Measurements from ENCODE around the gene TPCN1. TPM values are rescaled to one million over a fixed set of nuclear protein-coding genes. Genes with fewer than 3 reads are reported as not detected.

Gene TPCN1
- total and polyA plus RNA-seq, 2 of the 8 experiments (the other 6 are each of a cell fraction or from before 2014, with no cell fraction given) = 14.9 to 21.4 TPM

DNA sequence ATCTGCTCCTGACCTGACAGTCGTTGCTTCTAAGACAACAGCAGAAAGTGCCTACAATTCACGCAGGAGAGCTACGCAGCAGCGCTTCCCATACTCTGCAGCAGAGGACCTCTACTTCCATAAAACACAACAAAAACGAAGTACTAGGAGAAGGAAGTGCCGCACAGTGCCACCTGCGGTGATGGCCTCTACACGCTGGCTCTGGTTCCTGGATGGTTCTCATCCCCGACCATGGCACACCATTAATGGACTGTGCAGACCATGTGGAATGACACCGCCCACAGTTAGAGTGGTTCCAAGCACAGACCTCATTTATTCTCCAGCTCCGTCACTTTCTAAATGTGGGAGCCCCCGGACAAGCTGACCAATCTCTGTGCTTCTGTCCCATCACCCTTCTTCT is 28.3 kb downstream of the TPCN1 start (continued):
- TF ChIP-seq ATF2 (IDR thresholded peaks at IDR 0.05; ENCODE audit: low read length) (no peak), GTF2F1 (IDR thresholded peaks at IDR 0.05; ENCODE audit: borderline replicate concordance, low read depth, low read length) (no peak), TCF12 (IDR thresholded peaks at IDR 0.05; ENCODE audit: low read depth, low read length) (no peak), CBX5 (IDR thresholded peaks at IDR 0.05; ENCODE audit: low read depth, low read length) (no peak), CREB1 (IDR thresholded peaks at IDR 0.05) (no peak)

All from H1 (cell line).